HG03469 (cell line): ENCODE results near the gene SPIC.
"Not testable (repeated sequence)": the region's sequence is repeated elsewhere in the genome, so short reads cannot be mapped to it uniquely, and the experiment has no call there.

Source experiments
- ATAC-seq: cut with Tn5 transposase; IDR thresholded peaks from one replicate; pipeline ENCODE4 v1.9.1; 2021; ENCODE audit warnings: mild to moderate bottlenecking, moderate library complexity, moderate number of reproducible peaks; ENCODE audit not compliant: unreplicated experiment

SPIC gene

GRCh38 chr12:101474711-101475386 lies at the start of gene SPIC:
TSS of gene SPIC (plus strand) at chr12:101475336. CDS start at chr12:101476905, 1,569 bp downstream.
- no peak for ATAC-seq

DNA sequence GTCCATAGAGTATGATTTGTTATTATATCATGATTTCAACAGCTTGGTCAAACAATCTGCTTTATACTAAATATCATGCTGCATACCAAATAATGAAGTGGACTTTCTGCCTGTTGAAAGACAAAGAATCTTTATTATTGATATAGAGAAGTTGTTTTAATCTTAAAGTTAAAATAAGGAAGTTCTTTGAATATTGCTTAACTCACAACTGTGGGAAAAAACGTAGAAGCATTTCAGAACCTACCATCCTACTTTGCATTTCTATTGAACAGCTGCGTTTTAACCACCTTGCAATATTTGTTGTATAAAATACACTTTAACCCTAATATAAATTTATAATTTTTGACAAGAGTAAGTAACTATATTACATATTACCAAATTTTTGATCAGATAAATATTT lies 44.7 kb upstream of the SPIC start:
- ATAC-seq = no peak

- no peak for ATAC-seq
Measured at GRCh38 chr12:101436136-101436535, 39.0 kb upstream of the SPIC start.

GRCh38 chr12:101439236-101439635 lies 35.9 kb upstream of the SPIC start:
- ATAC-seq = no peak

DNA sequence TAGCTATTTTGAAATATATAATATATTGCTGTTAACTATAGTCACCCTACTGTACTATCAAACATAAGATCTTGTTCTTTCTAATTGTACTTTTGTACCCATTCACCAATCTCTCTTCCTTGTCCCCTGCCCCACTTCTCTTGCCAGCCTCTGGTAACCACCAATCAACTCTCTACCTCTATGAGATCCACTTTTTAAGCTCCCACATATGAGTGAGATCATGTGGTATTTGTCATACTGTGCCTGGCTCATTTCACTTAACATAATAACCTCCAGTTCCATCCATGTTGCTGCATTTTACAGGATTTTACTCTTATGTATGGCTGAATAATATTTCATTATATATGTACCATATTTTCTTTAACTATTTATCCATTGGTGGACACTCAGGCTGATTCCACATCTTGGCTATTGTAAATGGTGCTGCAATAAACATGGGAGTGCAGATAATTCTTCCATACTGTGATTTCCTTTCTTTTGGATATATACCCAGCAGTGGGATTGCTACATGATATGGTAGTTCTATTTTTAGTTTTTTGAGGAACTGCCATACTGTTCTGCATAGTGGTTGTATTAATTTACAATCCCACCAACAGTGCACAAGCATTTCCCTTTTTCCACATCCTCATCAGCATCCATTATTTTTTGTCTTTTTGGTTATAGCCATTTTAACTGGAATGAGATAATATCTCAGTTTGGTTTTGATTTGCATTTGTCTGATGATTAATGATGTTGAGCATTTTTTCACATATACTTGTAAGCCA lies 33.5 kb upstream of the SPIC start:
- ATAC-seq = no peak

- ATAC-seq = no peak
Measured at GRCh38 chr12:101455685-101456084, 19.5 kb upstream of the SPIC start.

DNA sequence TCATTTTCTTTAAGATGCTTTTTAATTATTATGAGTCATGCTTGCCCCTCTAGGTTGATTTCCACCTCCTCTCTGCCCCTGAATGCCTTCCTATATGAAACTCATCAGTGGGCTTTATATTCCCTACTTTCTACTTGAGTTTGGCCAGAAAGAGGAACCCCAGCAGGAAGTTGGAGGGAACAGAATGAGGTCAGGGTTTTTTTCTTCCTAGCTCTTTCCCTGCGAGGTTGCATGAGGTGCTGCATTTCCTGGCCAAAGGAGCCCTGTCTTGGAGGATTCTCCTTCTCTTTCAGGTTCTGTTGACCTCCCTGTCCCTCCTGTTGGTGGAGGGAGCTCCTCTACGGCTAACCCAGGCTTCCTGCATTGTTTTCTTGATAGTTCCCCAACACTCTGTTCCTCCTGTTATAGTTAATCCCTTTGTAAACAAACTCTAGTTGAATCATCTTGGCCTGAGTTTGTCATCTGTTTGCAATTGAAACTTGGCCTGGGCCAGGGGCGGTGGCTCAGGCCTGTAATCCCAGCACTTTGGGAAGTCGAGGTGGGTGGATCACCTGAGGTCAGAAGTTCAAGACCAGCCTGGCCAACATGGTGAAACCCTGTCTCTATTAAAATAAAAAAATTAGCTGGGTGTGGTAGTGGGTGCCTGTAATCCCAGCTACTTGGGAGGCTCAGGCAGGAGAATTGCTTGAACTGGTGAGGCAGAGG lies 15.3 kb upstream of the SPIC start:
- ATAC-seq = no peak

GRCh38 chr12:101468948-101469347 lies 6.2 kb upstream of the SPIC start:
- no peak for ATAC-seq

DNA sequence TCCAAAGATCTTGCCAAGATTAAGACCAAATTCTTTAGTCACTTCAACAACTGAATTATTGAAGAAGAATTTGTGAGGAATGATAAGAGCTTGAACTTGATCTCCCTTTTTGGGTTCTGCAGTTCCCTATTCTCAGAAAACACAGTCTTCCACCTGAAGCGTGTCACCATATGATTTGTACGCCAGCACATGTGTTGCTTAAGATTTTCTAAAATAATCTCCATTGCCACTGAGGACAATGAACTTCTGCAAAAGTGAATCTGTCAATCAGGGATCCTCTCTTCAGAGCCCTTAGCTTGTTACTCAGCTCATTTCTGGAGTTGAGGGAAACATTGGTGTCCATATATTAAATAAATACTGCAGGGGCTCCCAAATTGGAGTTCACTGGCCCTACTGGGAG lies 4.2 kb upstream of the SPIC start:
- no peak for ATAC-seq

DNA sequence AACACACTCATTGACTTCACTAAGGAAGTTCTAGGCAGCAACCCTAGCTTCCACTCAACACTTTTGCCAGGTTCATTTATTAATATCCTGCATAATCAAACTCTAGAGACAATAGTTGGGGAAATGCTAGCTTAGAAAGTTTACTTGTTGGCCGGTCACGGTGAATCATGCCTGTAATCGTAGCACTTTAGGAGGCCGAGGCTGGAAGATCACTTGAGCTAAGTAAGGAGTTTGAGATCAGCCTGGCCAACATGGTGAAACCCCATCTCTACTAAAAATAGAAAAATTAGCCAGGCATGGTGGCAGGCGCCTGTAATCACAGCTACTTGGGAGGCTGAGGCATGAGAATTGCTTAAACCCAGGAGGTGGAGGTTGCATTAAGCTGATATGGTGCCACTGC lies 3.3 kb upstream of the SPIC start:
- ATAC-seq = not testable (repeated sequence)

GRCh38 chr12:101474248-101474647 lies 888 bp upstream of the SPIC start:
- no peak for ATAC-seq

GRCh38 chr12:101475751-101476305 lies 692 bp downstream of the SPIC start:
- no peak for ATAC-seq

GRCh38 chr12:101480849-101481248 lies 5.7 kb downstream of the SPIC start:
- no peak for ATAC-seq

GRCh38 chr12:101485021-101485420 lies 9.9 kb downstream of the SPIC start:
- no peak for ATAC-seq

- no peak for ATAC-seq
Measured at GRCh38 chr12:101488469-101488868, 13.3 kb downstream of the SPIC start.

DNA sequence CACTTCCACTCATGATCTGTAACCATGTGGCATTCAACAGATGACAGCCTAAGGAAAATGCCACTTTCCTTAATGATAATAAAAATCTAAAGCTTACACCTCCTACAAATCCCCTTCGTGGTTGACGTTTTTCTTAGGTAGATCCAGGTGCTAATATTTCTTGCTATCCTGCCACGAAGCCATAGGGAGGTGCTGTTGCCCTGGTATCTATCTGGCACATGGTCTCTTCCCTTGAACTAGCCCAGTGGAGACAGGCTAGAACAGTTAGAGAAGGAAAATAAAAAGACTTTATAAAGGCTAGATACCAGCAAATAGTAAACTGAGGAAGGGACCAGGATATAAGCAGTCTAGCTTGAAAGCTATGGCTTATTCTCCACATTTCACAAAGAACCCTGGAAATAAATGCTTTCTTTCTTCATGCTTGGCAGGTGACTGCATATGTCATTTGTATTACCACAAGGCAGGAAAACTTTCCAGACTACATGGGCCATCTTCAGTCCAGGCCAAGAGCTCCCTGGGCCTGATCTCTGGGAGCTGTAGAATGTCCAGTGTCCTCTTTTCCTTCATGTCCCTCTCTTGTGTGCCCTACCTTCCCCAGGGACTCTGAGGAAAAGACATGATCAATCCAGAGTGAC lies 15.3 kb downstream of the SPIC start:
- no peak for ATAC-seq

GRCh38 chr12:101491329-101491728 lies 16.2 kb downstream of the SPIC start:
- ATAC-seq = no peak

- ATAC-seq = no peak
Measured at GRCh38 chr12:101493556-101493955, 18.4 kb downstream of the SPIC start.

GRCh38 chr12:101498252-101498651 lies 23.1 kb downstream of the SPIC start:
- no peak for ATAC-seq

GRCh38 chr12:101501410-101501995 lies 26.4 kb downstream of the SPIC start:
- no peak for ATAC-seq

DNA sequence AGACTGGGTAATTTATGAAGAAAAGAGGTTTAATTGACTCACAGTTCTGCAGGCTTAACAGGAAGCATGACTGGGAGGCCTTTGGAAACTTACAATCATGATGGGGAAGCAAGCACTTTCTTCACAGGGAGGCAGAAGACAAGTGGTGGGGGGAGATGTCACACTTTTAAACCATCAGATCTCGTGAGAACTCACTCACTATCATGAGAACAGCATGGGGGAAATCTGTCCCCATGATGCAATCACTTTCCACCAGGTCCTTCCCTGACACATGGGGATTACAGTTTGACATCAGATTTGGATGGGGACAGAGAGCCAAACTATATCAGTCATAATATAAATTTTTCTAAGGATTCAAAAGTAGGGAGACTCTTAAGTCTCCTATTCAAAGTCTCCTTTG lies 46.0 kb downstream of the SPIC start:
- ATAC-seq = no peak
